ENCODE measurements around the gene RCOR2.

The RCOR2 gene

GRCh38 chr11:63906585-63906984 is 10.4 kb downstream of the RCOR2 start:
- peak in 1 of 2 donors; percentile 20 for DNase-seq

GRCh38 chr11:63906087-63906486 is 10.9 kb downstream of the RCOR2 start:
- no peak for DNase-seq

- no peak for DNase-seq
Measured at GRCh38 chr11:63905179-63905578, 11.8 kb downstream of the RCOR2 start.

- no peak for DNase-seq
Measured at GRCh38 chr11:63904743-63905142, 12.2 kb downstream of the RCOR2 start.

- DNase-seq: no peak
Measured at GRCh38 chr11:63903884-63904283, 13.1 kb downstream of the RCOR2 start.

- DNase-seq: no peak
Measured at GRCh38 chr11:63901660-63902059, 15.3 kb downstream of the RCOR2 start.

GRCh38 chr11:63897459-63898146 is 19.4 kb downstream of the RCOR2 start:
- no peak for DNase-seq

GRCh38 chr11:63896071-63896470 is 20.9 kb downstream of the RCOR2 start:
- DNase-seq: no peak

GRCh38 chr11:63893355-63893754 is 23.6 kb downstream of the RCOR2 start:
- DNase-seq: no peak

GRCh38 chr11:63892228-63892627 is 24.7 kb downstream of the RCOR2 start:
- peak in 1 of 2 donors; percentile 5 for DNase-seq

- DNase-seq: no peak
Measured at GRCh38 chr11:63890368-63890767, 26.6 kb downstream of the RCOR2 start.

GRCh38 chr11:63889344-63889743 is 27.6 kb downstream of the RCOR2 start:
- DNase-seq: no peak

- DNase-seq: peak; percentile 29 to 39
Measured at GRCh38 chr11:63888170-63889086, 28.5 kb downstream of the RCOR2 start.

GRCh38 chr11:63887386-63887999 is 29.5 kb downstream of the RCOR2 start:
- DNase-seq: no peak

- DNase-seq: no peak
Measured at GRCh38 chr11:63884196-63884932, 32.6 kb downstream of the RCOR2 start.

- DNase-seq: no peak
Measured at GRCh38 chr11:63883791-63884190, 33.2 kb downstream of the RCOR2 start.

GRCh38 chr11:63882555-63883242 is 34.3 kb downstream of the RCOR2 start:
- peak; percentile 8 to 78 for DNase-seq

GRCh38 chr11:63880403-63880790 is 36.6 kb downstream of the RCOR2 start:
- DNase-seq: no peak

GRCh38 chr11:63879598-63880402 is 37.2 kb downstream of the RCOR2 start:
- no peak for DNase-seq

- DNase-seq: no peak
Measured at GRCh38 chr11:63877658-63878241, 39.2 kb downstream of the RCOR2 start.

GRCh38 chr11:63876616-63877015 is 40.3 kb downstream of the RCOR2 start:
- DNase-seq: no peak

All from bone marrow (tissue), 2 donors.